Neuronal stem cell (in vitro differentiated cells): Measurements from ENCODE around the gene GYPC.
A peak's percentile ranks its signal among the peaks of the same experiment; 100 is the strongest.

ENCODE experiments used
- DNase-seq: peaks from one replicate; pipeline ENCODE4 v3.0.0-alpha.2; 2013; ENCODE audit warnings: low spot score
- H2AFZ ChIP-seq: one replicate; pipeline ENCODE4 v1.6.1; 2013; ENCODE audit warnings: mild to moderate bottlenecking, low read length, inconsistent platforms
- H2AK5ac ChIP-seq: 2 replicates; pipeline ENCODE4 v1.6.1; 2013; ENCODE audit warnings: low read depth, mild to moderate bottlenecking, inconsistent platforms, low read length, moderate library complexity, mixed read lengths
- H2BK120ac ChIP-seq: 2 replicates; pipeline ENCODE4 v1.6.1; 2013; ENCODE audit warnings: low read depth, mild to moderate bottlenecking, inconsistent platforms, low read length, moderate library complexity, mixed read lengths
- H2BK12ac ChIP-seq: one replicate; pipeline ENCODE4 v1.6.1; 2013; ENCODE audit warnings: low read length, inconsistent platforms
- H2BK15ac ChIP-seq: 2 replicates; pipeline ENCODE4 v1.6.1; 2013; ENCODE audit warnings: mild to moderate bottlenecking, low read length, inconsistent platforms, mixed read lengths
- H2BK5ac ChIP-seq: one replicate; pipeline ENCODE4 v1.6.1; 2013; ENCODE audit warnings: inconsistent platforms, mild to moderate bottlenecking, low read length, moderate library complexity
- H3K14ac ChIP-seq: one replicate; pipeline ENCODE4 v1.6.1; 2013; ENCODE audit warnings: low read length, inconsistent platforms
- H3K18ac ChIP-seq: 2 replicates; pipeline ENCODE4 v1.6.1; 2013; ENCODE audit warnings: low read length, inconsistent platforms
- H3K23ac ChIP-seq: 2 replicates; pipeline ENCODE4 v1.6.1; 2013; ENCODE audit warnings: low read depth, mild to moderate bottlenecking, mixed read lengths, low read length, inconsistent platforms; ENCODE audit not compliant: poor library complexity
- H3K27ac ChIP-seq: replicated peaks from 3 replicates; pipeline ENCODE4 v1.5.1; 2013; ENCODE audit warnings: low read length, inconsistent platforms
- H3K27me3 ChIP-seq, 3 experiments: 2 replicates each; pipeline ENCODE4 v1.6.1; 2013; ENCODE audit warnings: low read length in 3 of 3, mild to moderate bottlenecking in 2 of 3, inconsistent platforms in 1 of 3, low read depth in 1 of 3, mixed read lengths in 1 of 3, moderate library complexity in 1 of 3; ENCODE audit not compliant: control insufficient read depth in 3 of 3, insufficient read depth in 3 of 3
- H3K36me3 ChIP-seq, 2 donors: replicated peaks in 1 of 2; 2 replicates each; pipeline ENCODE4 v1.6.1; 2013; ENCODE audit warnings: low read length in 2 of 2; ENCODE audit not compliant: control insufficient read depth in 2 of 2, insufficient read depth in 2 of 2
- H3K4ac ChIP-seq: 2 replicates; pipeline ENCODE4 v1.6.1; 2013; ENCODE audit warnings: inconsistent platforms, mild to moderate bottlenecking, low read length, moderate library complexity
- H3K4me1 ChIP-seq, 2 donors: 1 replicate in 1 of 2; 2 replicates in 1 of 2; pipeline ENCODE4 v1.6.1; 2013; ENCODE audit warnings: low read length in 2 of 2, low read depth in 1 of 2; ENCODE audit not compliant: control insufficient read depth in 2 of 2, insufficient read depth in 1 of 2
- H3K4me2 ChIP-seq: one replicate; pipeline ENCODE4 v1.6.1; 2013; ENCODE audit warnings: mild to moderate bottlenecking, low read length, inconsistent platforms; ENCODE audit not compliant: insufficient read depth, poor library complexity, severe bottlenecking
- H3K4me3 ChIP-seq, 2 donors: 2 replicates each; pipeline ENCODE4 v1.5.1; 2013; ENCODE audit warnings: low read length in 2 of 2, mild to moderate bottlenecking in 2 of 2, inconsistent platforms in 1 of 2, moderate library complexity in 1 of 2
- H3K79me1 ChIP-seq: one replicate; pipeline ENCODE4 v1.6.1; 2013; ENCODE audit warnings: low read depth, mild to moderate bottlenecking, inconsistent platforms, low read length, moderate library complexity
- H3K9ac ChIP-seq: one replicate; pipeline ENCODE4 v1.6.1; 2013; ENCODE audit warnings: mild to moderate bottlenecking, low read depth, low read length, inconsistent platforms; ENCODE audit not compliant: poor library complexity
- H3K9me3 ChIP-seq, 2 donors: replicated peaks in 1 of 2; 2 replicates each; pipeline versions ENCODE3 to v1.6.1; 2013; ENCODE audit warnings: low read length in 2 of 2, mild to moderate bottlenecking in 2 of 2, inconsistent platforms in 1 of 2, low read depth in 1 of 2, mixed read lengths in 1 of 2, moderate library complexity in 1 of 2; ENCODE audit not compliant: control insufficient read depth in 2 of 2, insufficient read depth in 1 of 2
- H4K8ac ChIP-seq: one replicate; pipeline ENCODE4 v1.6.1; 2013; ENCODE audit warnings: low read depth, mild to moderate bottlenecking, inconsistent platforms, low read length, moderate library complexity
- H4K91ac ChIP-seq: one replicate; pipeline ENCODE4 v1.6.1; 2013; ENCODE audit warnings: low read length, low read depth, mild to moderate bottlenecking, inconsistent platforms; ENCODE audit not compliant: poor library complexity
- WGBS, 2 donors: extraction: QIAGEN DNeasy Blood & Tissue Kit; methylation state at CpG; one replicate each; pipeline ENCODE4 v1.1.7; 2013; ENCODE audit warnings: missing lambda C conversion rate in 2 of 2, mixed read lengths in 1 of 2; ENCODE audit not compliant: insufficient read length in 2 of 2, insufficient replicate concordance in 1 of 2; ENCODE audit errors: extremely low coverage in 2 of 2; 5-methylcytosine and 5-hydroxymethylcytosine counted together

Gene GYPC

DNA sequence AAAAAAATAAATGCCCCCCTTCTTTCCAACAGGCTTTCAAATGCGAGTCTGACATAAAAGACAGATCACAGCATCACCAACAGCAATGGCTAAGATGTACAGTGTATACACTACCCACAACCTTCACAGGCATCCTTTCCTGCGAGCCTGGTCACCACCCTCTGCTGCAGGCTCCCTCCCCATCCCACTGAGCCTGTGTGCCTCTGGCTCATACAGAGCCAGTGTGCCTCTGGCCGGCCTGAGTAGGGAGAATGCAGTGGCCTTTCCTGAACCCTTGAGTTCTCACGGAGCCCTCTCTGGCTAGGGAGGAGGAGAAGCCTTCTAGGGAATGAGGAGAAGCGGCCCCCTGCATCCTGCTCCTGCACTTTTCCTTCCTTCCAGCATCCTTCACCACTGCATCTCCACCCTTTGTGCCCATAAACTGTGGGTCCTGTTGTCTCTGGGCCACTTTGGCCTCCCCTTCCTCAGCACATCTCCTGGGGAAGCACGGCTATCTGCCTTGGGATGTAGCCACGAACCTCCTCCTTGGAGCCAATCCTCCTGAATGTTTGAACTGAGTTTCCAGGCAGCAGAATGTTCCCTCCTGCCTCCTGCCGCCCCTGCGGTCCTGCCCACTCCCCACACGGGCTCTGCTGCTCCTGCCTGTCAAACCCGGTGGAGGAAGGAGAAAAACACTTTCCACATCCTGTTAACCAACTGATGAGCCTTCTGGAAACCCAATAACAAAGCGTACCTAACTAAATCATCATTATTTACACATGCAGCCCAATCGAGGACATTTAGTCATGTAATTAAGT is 22.5 kb downstream of the GYPC start:
- Histone ChIP-seq H2AFZ (no peak overlapping the region), H3K27me3 (no peaks in the 10 kb centered on the region), H3K4ac (no peak overlapping the region), H3K4me2 (no peak overlapping the region), H3K4me1 (no peaks in the 10 kb centered on the region), H2AK5ac (peak overlapping the region; percentile 71), H3K18ac (peak overlapping the region; percentile 27), H3K9me3 (peaks cover 9 to 27% of the 10 kb centered on the region in 2 donors), H2BK12ac (no peak overlapping the region), H3K79me1 (no peaks in the 10 kb centered on the region), H2BK15ac (no peak overlapping the region), H3K36me3 (peaks cover 0 to 34% of the 10 kb centered on the region in 2 donors), H3K14ac (no peak overlapping the region), H3K27ac (no peak overlapping the region), H4K91ac (no peak overlapping the region), H2BK5ac (no peak overlapping the region), H3K4me3 (no peak overlapping the region), H2BK120ac (no peak overlapping the region), H3K9ac (no peak overlapping the region), H3K23ac (no peak overlapping the region), H4K8ac (no peak overlapping the region)
- WGBS, 2 donors, result no CpG with 5 or more reads among the region's 13 CpGs
- DNase-seq, result no peak

- no CpG with 5 or more reads among the region's 9 CpGs for WGBS, 2 donors
- H3K4me1 ChIP-seq, result no peaks in the 10 kb centered on the region
- H3K27me3 ChIP-seq, result no peaks in the 10 kb centered on the region
Observed at GRCh38 chr2:126679094-126679713, 23.2 kb downstream of the GYPC start.

GRCh38 chr2:126681505-126681904 is 25.5 kb downstream of the GYPC start:
- WGBS, 2 donors, result no CpG with 5 or more reads among the region's 6 CpGs

More at GRCh38 chr2:126679094-126679713, 23.2 kb downstream of the GYPC start:
- Histone ChIP-seq H2AFZ (no peak overlapping the region), H3K23ac (no peak overlapping the region), H2BK120ac (no peak overlapping the region), H2BK5ac (no peak overlapping the region), H4K91ac (no peak overlapping the region), H2AK5ac (no peak overlapping the region), H3K4me3 (no peak overlapping the region), H3K9me3 (peaks cover 9 to 27% of the 10 kb centered on the region in 2 donors), H3K9ac (no peak overlapping the region), H3K27ac (no peak overlapping the region), H3K79me1 (no peaks in the 10 kb centered on the region), H4K8ac (no peak overlapping the region), H3K36me3 (peaks cover 0 to 34% of the 10 kb centered on the region in 2 donors), H3K4ac (no peak overlapping the region), H2BK12ac (no peak overlapping the region), H3K18ac (no peak overlapping the region), H3K14ac (no peak overlapping the region), H3K4me2 (no peak overlapping the region), H2BK15ac (no peak overlapping the region)
- DNase-seq, result no peak

DNA sequence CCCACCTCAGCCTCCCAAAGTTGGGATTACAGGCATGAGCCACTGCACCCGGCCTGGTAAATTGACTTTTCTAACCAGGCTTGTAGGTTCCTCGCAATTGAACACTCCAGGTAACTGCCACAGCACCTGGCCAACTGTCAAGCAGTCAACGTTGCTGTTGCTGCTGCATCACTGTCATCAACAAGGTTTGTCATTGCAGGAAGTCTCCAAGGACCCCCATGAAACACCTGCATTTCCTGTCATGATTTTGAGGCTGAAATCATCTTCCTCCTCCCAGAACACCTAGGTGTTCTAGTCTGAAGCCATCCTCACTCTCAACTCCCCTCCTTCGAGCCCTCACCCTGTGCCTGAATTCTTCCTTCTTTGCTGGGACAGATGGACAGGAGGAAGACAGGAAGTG is 29.7 kb downstream of the GYPC start:
- Histone ChIP-seq H3K9me3 (peaks cover 2 to 3% of the 10 kb centered on the region in 2 donors), H3K4ac (no peak overlapping the region), H3K14ac (no peak overlapping the region), H3K4me3 (no peak overlapping the region), H4K91ac (no peak overlapping the region), H3K27me3 (no peaks in the 10 kb centered on the region), H3K4me2 (no peak overlapping the region), H3K79me1 (no peaks in the 10 kb centered on the region), H4K8ac (no peak overlapping the region), H3K23ac (no peak overlapping the region), H3K36me3 (peaks cover 0 to 29% of the 10 kb centered on the region in 2 donors), H2BK15ac (no peak overlapping the region), H3K9ac (no peak overlapping the region), H2BK12ac (no peak overlapping the region), H3K4me1 (no peaks in the 10 kb centered on the region), H3K18ac (no peak overlapping the region), H2BK5ac (no peak overlapping the region), H2AK5ac (no peak overlapping the region), H3K27ac (no peak overlapping the region), H2AFZ (no peak overlapping the region), H2BK120ac (no peak overlapping the region)
- DNase-seq, result no peak
- no CpG with 5 or more reads among the region's 4 CpGs for WGBS, 2 donors

More at GRCh38 chr2:126681505-126681904, 25.5 kb downstream of the GYPC start:
- peaks cover 0 to 34% of the 10 kb centered on the region in 2 donors for H3K36me3 ChIP-seq
- no peak overlapping the region for H2AK5ac ChIP-seq
- no peak overlapping the region for H3K4ac ChIP-seq
- H3K4me1 ChIP-seq, result no peaks in the 10 kb centered on the region
- no peak overlapping the region for H2BK12ac ChIP-seq
- no peak overlapping the region for H2BK15ac ChIP-seq
- H4K8ac ChIP-seq, result no peak overlapping the region
- no peak overlapping the region for H3K4me3 ChIP-seq
- H3K9me3 ChIP-seq, result peaks cover 5 to 7% of the 10 kb centered on the region in 2 donors
- H3K79me1 ChIP-seq, result no peaks in the 10 kb centered on the region
- DNase-seq, result no peak
- no peak overlapping the region for H3K4me2 ChIP-seq
- H3K9ac ChIP-seq, result no peak overlapping the region
- no peak overlapping the region for H2BK120ac ChIP-seq
- H3K18ac ChIP-seq, result no peak overlapping the region
- H3K14ac ChIP-seq, result no peak overlapping the region
- H2AFZ ChIP-seq, result no peak overlapping the region
- no peaks in the 10 kb centered on the region for H3K27me3 ChIP-seq
- H2BK5ac ChIP-seq, result no peak overlapping the region
- no peak overlapping the region for H3K27ac ChIP-seq
- no peak overlapping the region for H4K91ac ChIP-seq
- no peak overlapping the region for H3K23ac ChIP-seq
